CD4-positive, alpha-beta T cell treated with Interleukin-6 at 100 ng/mL for 8 hours (primary cell): ENCODE measurements around the gene MRPL45.
A peak's percentile ranks its signal among the peaks of the same experiment; 100 is the strongest.

Experiments
- DNase-seq: peaks from one replicate; pipeline ENCODE4 v3.0.0-alpha.2; 2020; ENCODE audit warnings: mixed read lengths, low spot score

The MRPL45 gene

GRCh38 chr17:38349097-38349730, 52.2 kb downstream of the MRPL45 start:
- DNase-seq = peak; percentile 83

- no peak for DNase-seq
These were observed 53.1 kb downstream of the MRPL45 start for GRCh38 chr17:38350035-38350434.

GRCh38 chr17:38351412-38352222, 54.6 kb downstream of the MRPL45 start, which contains the start of gene SOCS7:
SOCS7 (plus strand) TSS chr17:38351844; CDS start chr17:38352053, 209 bp downstream.
- DNase-seq = peak; percentile 90

GRCh38 chr17:38352245-38353085, 55.5 kb downstream of the MRPL45 start:
- DNase-seq = no peak

- no peak for DNase-seq
These were observed 56.2 kb downstream of the MRPL45 start for GRCh38 chr17:38353086-38353604.

- no peak for DNase-seq
These were observed 56.7 kb downstream of the MRPL45 start for GRCh38 chr17:38353668-38354067.

GRCh38 chr17:38354466-38354865, 57.5 kb downstream of the MRPL45 start:
- no peak for DNase-seq

GRCh38 chr17:38355251-38355650, 58.3 kb downstream of the MRPL45 start:
- DNase-seq = no peak

- no peak for DNase-seq
These were observed 60.6 kb downstream of the MRPL45 start for GRCh38 chr17:38357486-38358123.

GRCh38 chr17:38358586-38359513, 61.9 kb downstream of the MRPL45 start:
- DNase-seq = no peak

- no peak for DNase-seq
These were observed 64.9 kb downstream of the MRPL45 start for GRCh38 chr17:38361694-38362465.

- DNase-seq = no peak
These were observed 66.0 kb downstream of the MRPL45 start for GRCh38 chr17:38363016-38363415.

- DNase-seq = no peak
These were observed 67.8 kb downstream of the MRPL45 start for GRCh38 chr17:38364741-38365140.

GRCh38 chr17:38369124-38369886, 72.3 kb downstream of the MRPL45 start:
- DNase-seq = no peak
